Endothelial cell of umbilical vein (primary cell): ENCODE data around the gene ST6GALNAC3. TPM values are rescaled to one million over a fixed set of nuclear protein-coding genes. Genes with fewer than 3 reads are reported as not detected.
A peak's percentile ranks its signal among the peaks of the same experiment; 100 is the strongest.

Experiments used
- BruUV-seq: library from RNA; stranded (reverse); fragments of 400-500 nt; replicated peaks from 2 replicates; lab custom pipeline; 2021; lab: Mats Ljungman, UMichigan
- CTCF ChIA-PET: fragments of 300-600, 350-600 bp; sonication (Branson Sonifier 250); formaldehyde crosslinking; loops from one replicate; lab custom pipeline; 2021; ENCODE audit warnings: antibody characterized with exemption, inconsistent platforms; lab: Charles Lee
- POLR2A ChIA-PET: fragments of 300-600, 350-600 bp; sonication (Branson Sonifier 250); formaldehyde crosslinking; loops from one replicate; lab custom pipeline; 2021; ENCODE audit warnings: antibody characterized with exemption, inconsistent platforms; lab: Charles Lee
- DNase-seq: peaks from one replicate; pipeline ENCODE4 v3.0.0-alpha.2; 2011; ENCODE audit warnings: low read depth, low spot score
- FAIRE-seq: peaks from 2 replicates; lab custom pipeline; 2011; peaks lifted over from hg19 to GRCh38; lab: Jason Lieb, UNC
- H2AFZ ChIP-seq: 2 replicates; pipeline ENCODE4 v1.6.0; 2012; ENCODE audit warnings: low read depth, low read length, control low read depth, inconsistent platforms
- H3K27ac ChIP-seq: 2 replicates; pipeline ENCODE4 v1.5.1; 2011; ENCODE audit warnings: low read depth, mild to moderate bottlenecking, control low read depth, low read length, moderate library complexity; ENCODE audit not compliant: insufficient read depth
- H3K27me3 ChIP-seq, 2 experiments: 2 replicates each; pipeline versions ENCODE4 v1.6.0 to v1.6.1; 2011; ENCODE audit warnings: low read length in 2 of 2, mixed read lengths in 1 of 2; ENCODE audit not compliant: control insufficient read depth in 2 of 2, insufficient read depth in 2 of 2
- H3K36me3 ChIP-seq, 2 experiments: 2 replicates in 1 of 2; 3 replicates in 1 of 2; pipeline ENCODE4 v1.5.1; 2011; ENCODE audit warnings: low read length in 2 of 2, mild to moderate bottlenecking in 1 of 2, moderate library complexity in 1 of 2; ENCODE audit not compliant: control insufficient read depth in 2 of 2, insufficient read depth in 2 of 2; ENCODE audit errors: extremely low read depth in 1 of 2
- H3K4me1 ChIP-seq: 3 replicates; pipeline ENCODE4 v1.5.1; 2011; ENCODE audit warnings: mild to moderate bottlenecking, low read length; ENCODE audit not compliant: control insufficient read depth, insufficient read depth; ENCODE audit errors: extremely low read depth
- H3K4me2 ChIP-seq: 2 replicates; pipeline ENCODE4 v1.6.1; 2011; ENCODE audit warnings: low read length, control low read depth, mixed read lengths; ENCODE audit not compliant: insufficient read depth
- H3K4me3 ChIP-seq, 3 experiments: fragments of 200-600 bp in 1 of 3; sonication (generic), shearing (Covaris generic) in 1 of 3; replicated peaks in 1 of 3; 2 replicates each; pipeline ENCODE4 v1.5.1; 2011 to 2016; ENCODE audit warnings: control low read depth in 3 of 3, low read length in 3 of 3, mild to moderate bottlenecking in 2 of 3, inconsistent platforms in 1 of 3, low read depth in 1 of 3, moderate library complexity in 1 of 3; ENCODE audit not compliant: insufficient read depth in 1 of 3
- H3K79me2 ChIP-seq: 2 replicates; pipeline ENCODE4 v1.6.0; 2012; ENCODE audit warnings: low read length, inconsistent platforms; ENCODE audit not compliant: control insufficient read depth, insufficient read depth
- H3K9ac ChIP-seq: replicated peaks from 2 replicates; pipeline ENCODE3; 2011; ENCODE audit warnings: low read length, control low read depth; ENCODE audit not compliant: insufficient read depth; ENCODE audit errors: extremely low read depth
- H3K9me1 ChIP-seq: replicated peaks from 3 replicates; pipeline ENCODE4 v1.6.0; 2011; ENCODE audit warnings: mild to moderate bottlenecking, low read length; ENCODE audit not compliant: control insufficient read depth, insufficient read depth; ENCODE audit errors: extremely low read depth
- H3K9me3 ChIP-seq: replicated peaks from 2 replicates; pipeline ENCODE4 v1.5.1; 2012; ENCODE audit warnings: low read length, inconsistent platforms; ENCODE audit not compliant: control insufficient read depth, insufficient read depth
- H4K20me1 ChIP-seq: replicated peaks from 2 replicates; pipeline ENCODE3; 2011; ENCODE audit warnings: mild to moderate bottlenecking, low read length; ENCODE audit not compliant: control insufficient read depth, insufficient read depth; ENCODE audit errors: extremely low read depth
- EZH2 ChIP-seq: IDR thresholded peaks from 2 replicates; pipeline ENCODE4 v1.6.1; 2012; ENCODE audit warnings: borderline replicate concordance, low read depth, mild to moderate bottlenecking, moderate library complexity, low read length, inconsistent platforms; ENCODE audit not compliant: severe bottlenecking
- FOS ChIP-seq: IDR thresholded peaks from 2 replicates; pipeline ENCODE4 v1.6.1; 2011; ENCODE audit warnings: mild to moderate bottlenecking, low read length, moderate library complexity, borderline replicate concordance; ENCODE audit not compliant: insufficient read depth
- GATA2 ChIP-seq: IDR thresholded peaks from 2 replicates; pipeline ENCODE4 v1.7.0; 2011; ENCODE audit warnings: low read depth, mild to moderate bottlenecking, moderate library complexity, mixed read lengths, low read length; ENCODE audit not compliant: insufficient read length, insufficient read depth
- JUN ChIP-seq: IDR thresholded peaks from 2 replicates; pipeline ENCODE4 v1.6.1; 2011; ENCODE audit warnings: borderline replicate concordance, low read depth; ENCODE audit not compliant: insufficient read length, insufficient read depth
- MYC ChIP-seq: IDR thresholded peaks from one replicate; pipeline ENCODE4 v1.6.1; 2011; ENCODE audit warnings: mild to moderate bottlenecking, low read depth, low read length
- POLR2A ChIP-seq: IDR thresholded peaks from 2 replicates; pipeline ENCODE4 v1.6.1; 2012; ENCODE audit warnings: low read depth, mild to moderate bottlenecking, control low read depth, low read length
- POLR2AphosphoS5 ChIP-seq: IDR thresholded peaks from 2 replicates; pipeline ENCODE4 v1.6.1; 2012; ENCODE audit warnings: low read depth, mild to moderate bottlenecking, control low read depth, low read length, moderate library complexity; ENCODE audit not compliant: insufficient read depth
- dilution Hi-C: fragments of 300-500 bp; cut with MboI; formaldehyde crosslinking; loops from one replicate; pipeline ENCODE4 v1.15.0; 2019; ENCODE audit warnings: low sequenced_read_pairs; ENCODE audit not compliant: extremely low pct_ligation_motif_present
- intact Hi-C: fragments of 100-400 bp; cut with micrococcal nuclease; formaldehyde crosslinking; loops from one replicate; pipeline ENCODE4 v1.10.0; 2022
- polyA plus RNA-seq, 4 experiments: library from polyadenylated mRNA; depleted of rRNA in 3 of 4; stranded (reverse) in 3 of 4; unstranded in 1 of 4; fragments of >200 nt; gene quantifications; 2 replicates each; pipeline versions ENCODE4 v1.2.1 to v1.2.3, GENCODE V29; 2011 to 2012; ENCODE audit warnings: missing spikeins in 1 of 4
- total RNA-seq: library from RNA; stranded (reverse); gene quantifications from 2 replicates; pipeline ENCODE4 v1.2.3, GENCODE V29; 2021
- TF ChIP-seq, protein P1 (sequence below), 2 donors: IDR thresholded peaks; 1 replicate in 1 of 2; 2 replicates in 1 of 2; pipeline ENCODE4 v1.5.1; 2011; ENCODE audit warnings: low read length in 2 of 2, mild to moderate bottlenecking in 2 of 2, moderate library complexity in 2 of 2, control low read depth in 1 of 2, inconsistent platforms in 1 of 2, low read depth in 1 of 2; ENCODE audit not compliant: insufficient read depth in 1 of 2; ENCODE audit errors: extremely low read depth in 1 of 2
- TF ChIP-seq, protein P2 (sequence below): IDR thresholded peaks from 2 replicates; pipeline ENCODE4 v1.6.1; 2011; ENCODE audit not compliant: insufficient read depth, insufficient read length

ST6GALNAC3 gene
- total and polyA plus RNA-seq, 2 donors (not counting 3 experiments of a cell fraction or from before 2014, with no cell fraction given) = 7.6 to 48.3 TPM

DNA sequence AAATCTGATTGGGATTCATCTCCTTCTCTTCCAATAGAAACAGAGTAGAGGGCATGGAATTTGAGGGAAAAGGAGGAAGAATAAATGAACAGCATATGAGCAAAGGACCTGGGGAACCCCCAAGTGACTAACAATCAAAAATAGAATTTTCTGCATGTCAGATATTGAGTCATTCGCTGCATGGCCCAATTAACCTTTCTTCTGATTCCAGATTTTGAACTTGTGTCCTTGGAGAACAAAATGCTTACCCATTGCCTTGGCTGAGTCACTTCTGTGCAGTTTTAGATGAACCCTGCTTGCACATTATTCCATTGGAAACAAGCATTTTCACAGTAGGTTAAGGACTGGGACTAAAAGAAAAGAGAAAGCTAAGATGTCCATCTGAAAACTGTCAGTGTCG is 390.5 kb downstream of the ST6GALNAC3 start:
- Histone ChIP-seq H3K4me3 (no peak overlapping the region), H3K9me3 (no peaks in the 10 kb centered on the region), H3K9ac (no peak overlapping the region), H3K36me3 (no peaks in the 10 kb centered on the region), H3K4me2 (no peak overlapping the region), H3K27me3 (no peaks in the 10 kb centered on the region), H2AFZ (no peak overlapping the region), H3K27ac (no peak overlapping the region), H3K4me1 (no peaks in the 10 kb centered on the region), H3K79me2 (no peaks in the 10 kb centered on the region), H3K9me1 (no peaks in the 10 kb centered on the region), H4K20me1 (no peaks in the 10 kb centered on the region)
- dilution Hi-C loops = no loop called here
- FAIRE-seq (no peak), DNase-seq (peak; percentile 38)
- ChIA-PET POLR2A (no interaction called here), CTCF (interaction anchor here (0.9 to 1.2 kb wide), 2 partner anchors 14 to 311 kb away, joined by 3 read pairs; no protein-coding TSS in a partner anchor)
- TF ChIP-seq, protein P1, sequence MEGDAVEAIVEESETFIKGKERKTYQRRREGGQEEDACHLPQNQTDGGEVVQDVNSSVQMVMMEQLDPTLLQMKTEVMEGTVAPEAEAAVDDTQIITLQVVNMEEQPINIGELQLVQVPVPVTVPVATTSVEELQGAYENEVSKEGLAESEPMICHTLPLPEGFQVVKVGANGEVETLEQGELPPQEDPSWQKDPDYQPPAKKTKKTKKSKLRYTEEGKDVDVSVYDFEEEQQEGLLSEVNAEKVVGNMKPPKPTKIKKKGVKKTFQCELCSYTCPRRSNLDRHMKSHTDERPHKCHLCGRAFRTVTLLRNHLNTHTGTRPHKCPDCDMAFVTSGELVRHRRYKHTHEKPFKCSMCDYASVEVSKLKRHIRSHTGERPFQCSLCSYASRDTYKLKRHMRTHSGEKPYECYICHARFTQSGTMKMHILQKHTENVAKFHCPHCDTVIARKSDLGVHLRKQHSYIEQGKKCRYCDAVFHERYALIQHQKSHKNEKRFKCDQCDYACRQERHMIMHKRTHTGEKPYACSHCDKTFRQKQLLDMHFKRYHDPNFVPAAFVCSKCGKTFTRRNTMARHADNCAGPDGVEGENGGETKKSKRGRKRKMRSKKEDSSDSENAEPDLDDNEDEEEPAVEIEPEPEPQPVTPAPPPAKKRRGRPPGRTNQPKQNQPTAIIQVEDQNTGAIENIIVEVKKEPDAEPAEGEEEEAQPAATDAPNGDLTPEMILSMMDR (IDR thresholded peaks at IDR 0.05; ENCODE audit: extremely low read depth in 1 of 2, insufficient read depth in 1 of 2, low read depth in 1 of 2, low read length in 2 of 2) = no peak
- TF ChIP-seq JUN (no peak), POLR2AphosphoS5 (no peak), GATA2 (no peak), EZH2 (no peak), POLR2A (no peak), MYC (no peak), FOS (no peak)
- TF ChIP-seq, protein P2, sequence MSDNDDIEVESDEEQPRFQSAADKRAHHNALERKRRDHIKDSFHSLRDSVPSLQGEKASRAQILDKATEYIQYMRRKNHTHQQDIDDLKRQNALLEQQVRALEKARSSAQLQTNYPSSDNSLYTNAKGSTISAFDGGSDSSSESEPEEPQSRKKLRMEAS = no peak
- no TSS peak for BruUV-seq
- intact Hi-C loops = no loop called here
